OCI-LY1 (cell line): ENCODE measurements around the gene CLDN15.
A peak's percentile ranks its signal among the peaks of the same experiment; 100 is the strongest.
"Not testable (repeated sequence)": the region's sequence is repeated elsewhere in the genome, so short reads cannot be mapped to it uniquely, and the experiment has no call there.

Experiments
- H2AFZ ChIP-seq: fragments of 200-600 bp; sonication (generic), shearing (Covaris generic); 2 replicates; pipeline ENCODE4 v1.6.0; 2014; ENCODE audit warnings: antibody characterized with exemption, mild to moderate bottlenecking, low read length
- H3F3A ChIP-seq: fragments of 200-600 bp; sonication (generic), shearing (Covaris generic); 2 replicates; pipeline ENCODE4 v1.6.0; 2014; ENCODE audit warnings: mild to moderate bottlenecking, antibody characterized with exemption, low read length, moderate library complexity; ENCODE audit not compliant: insufficient read depth
- H3K27ac ChIP-seq: fragments of 200-600 bp; sonication (generic); 2 replicates; pipeline ENCODE4 v1.5.1; 2014; ENCODE audit warnings: low read length, mixed run types, mild to moderate bottlenecking, low read depth; ENCODE audit not compliant: poor library complexity, severe bottlenecking
- H3K27me3 ChIP-seq: fragments of 200-600 bp; sonication (generic); 2 replicates; pipeline ENCODE4 v1.6.0; 2014; ENCODE audit warnings: antibody characterized with exemption, mild to moderate bottlenecking, low read length, moderate library complexity; ENCODE audit not compliant: insufficient read depth
- H3K36me3 ChIP-seq: fragments of 200-600 bp; sonication (generic); 2 replicates; pipeline ENCODE4 v1.6.1; 2014; ENCODE audit warnings: mild to moderate bottlenecking, antibody characterized with exemption, low read length, moderate library complexity, mixed read lengths; ENCODE audit not compliant: insufficient read depth
- H3K4me1 ChIP-seq: fragments of 200-600 bp; sonication (generic); 2 replicates; pipeline ENCODE4 v1.5.1; 2014; ENCODE audit warnings: mild to moderate bottlenecking, low read length, moderate library complexity; ENCODE audit not compliant: insufficient read depth, severe bottlenecking
- H3K4me2 ChIP-seq: fragments of 200-600 bp; sonication (generic), shearing (Covaris generic); 2 replicates; pipeline ENCODE4 v1.6.1; 2014; ENCODE audit warnings: low read length
- H3K4me3 ChIP-seq: fragments of 200-600 bp; sonication (generic); 2 replicates; pipeline ENCODE4 v1.5.1; 2014; ENCODE audit warnings: low read length, low read depth, mild to moderate bottlenecking, mixed read lengths; ENCODE audit not compliant: poor library complexity, severe bottlenecking
- H3K79me2 ChIP-seq: fragments of 200-600 bp; shearing (Covaris generic); 2 replicates; pipeline ENCODE4 v1.6.1; 2016; ENCODE audit warnings: mixed run types, low read length, mixed read lengths; ENCODE audit not compliant: insufficient read depth
- H3K9ac ChIP-seq: fragments of 200-600 bp; sonication (generic), shearing (Covaris generic); 2 replicates; pipeline ENCODE4 v1.6.1; 2014; ENCODE audit warnings: mild to moderate bottlenecking, low read length, mixed read lengths
- H3K9me2 ChIP-seq: fragments of 200-600 bp; sonication (generic), shearing (Covaris generic); 2 replicates; pipeline ENCODE4 v1.6.1; 2014; ENCODE audit warnings: low read depth, mild to moderate bottlenecking, low read length, mixed read lengths
- H3K9me3 ChIP-seq: fragments of 200-600 bp; shearing (Covaris generic); 2 replicates; pipeline ENCODE4 v1.6.1; 2014; ENCODE audit warnings: low read length, mixed read lengths
- H4K20me1 ChIP-seq: fragments of 200-600 bp; sonication (generic), shearing (Covaris generic); 2 replicates; pipeline ENCODE4 v1.6.0; 2016; ENCODE audit warnings: mild to moderate bottlenecking, low read length; ENCODE audit not compliant: insufficient read depth
- EZH2 ChIP-seq: fragments of 200-600 bp; sonication (generic), shearing (Covaris generic); IDR thresholded peaks from 2 replicates; pipeline ENCODE4 v1.8.0; 2017; ENCODE audit warnings: borderline replicate concordance, mixed run types, mild to moderate bottlenecking, antibody characterized with exemption, low read length, moderate library complexity, mixed read lengths
- TF ChIP-seq, protein P1 (sequence below): fragments of 200-600 bp; sonication (generic), shearing (Covaris generic); IDR thresholded peaks from 2 replicates; pipeline ENCODE4 v1.5.1; 2017; ENCODE audit warnings: mild to moderate bottlenecking, antibody characterized with exemption, low read length, moderate library complexity, mixed read lengths

The CLDN15 gene

DNA sequence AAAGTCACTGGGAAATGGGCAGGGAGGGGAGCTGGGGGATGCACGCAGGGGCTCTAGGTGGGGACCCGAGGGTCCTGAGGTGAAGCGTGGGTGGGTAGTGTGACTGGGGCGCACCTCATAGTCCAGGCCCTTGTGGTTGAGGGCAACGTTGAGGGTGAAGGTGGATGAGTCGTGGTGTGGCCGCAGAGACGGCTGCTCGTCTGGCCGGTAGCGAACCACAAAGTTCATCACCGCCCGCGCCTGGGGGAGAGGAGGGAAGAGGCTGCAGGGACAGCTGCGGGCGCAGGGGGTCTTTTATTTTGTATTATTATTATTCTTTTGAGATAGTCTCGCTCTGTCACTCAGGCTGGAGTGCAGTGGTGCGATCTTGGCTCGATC is 30.9 kb downstream of the CLDN15 start:
- Histone ChIP-seq H3K79me2 (no peaks in the 10 kb centered on the region), H2AFZ (no peak overlapping the region), H3K27me3 (no peaks in the 10 kb centered on the region; the same call in 1 of the 2 replicates), H3K9me2 (no peaks in the 10 kb centered on the region), H3K9me3 (no peaks in the 10 kb centered on the region), H3K9ac (no peak overlapping the region), H4K20me1 (no peaks in the 10 kb centered on the region), H3F3A (no peaks in the 10 kb centered on the region), H3K4me2 (no peak overlapping the region), H3K4me1 (peaks cover 10% of the 10 kb centered on the region), H3K27ac (no peak overlapping the region), H3K4me3 (no peak overlapping the region), H3K36me3 (no peaks in the 10 kb centered on the region)
- TF ChIP-seq EZH2 = no peak

DNA sequence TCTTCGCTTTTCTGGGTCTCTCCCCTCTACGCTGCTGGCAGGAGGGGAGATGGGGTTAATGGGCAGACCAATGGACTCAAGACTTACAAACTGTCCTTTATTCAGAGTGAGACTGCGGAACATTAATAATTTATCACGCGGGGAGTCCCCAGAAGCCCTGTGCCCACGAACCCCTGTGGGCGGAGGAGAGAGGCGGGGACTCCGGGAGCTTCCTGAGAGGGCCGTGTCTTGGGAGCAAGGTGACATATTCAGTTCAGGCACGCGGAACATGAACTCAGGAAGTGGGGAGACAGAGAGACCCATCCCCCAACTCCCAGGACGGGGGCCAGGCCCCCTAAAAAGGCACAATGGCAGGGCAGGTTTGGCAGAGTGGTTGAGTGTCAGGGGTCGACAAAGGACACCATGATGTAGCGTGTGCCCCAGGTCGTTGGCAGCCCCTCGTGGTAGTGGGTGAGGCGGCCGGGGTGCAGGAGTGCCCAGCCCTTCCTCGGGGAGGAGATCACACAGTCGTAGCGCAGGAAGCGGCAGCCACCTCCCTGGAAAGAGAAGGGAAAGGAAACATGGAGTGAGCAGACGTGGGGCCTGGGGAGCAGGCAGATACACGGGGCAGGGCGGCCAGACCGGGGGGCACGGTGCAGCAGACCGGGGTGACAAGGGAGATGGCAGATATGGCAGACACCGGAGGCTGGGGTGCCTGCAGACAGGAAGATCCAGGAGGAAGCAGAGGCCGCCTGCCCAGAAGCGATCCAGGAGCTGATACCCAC is 31.5 kb downstream of the CLDN15 start:
- Histone ChIP-seq H3K36me3 (no peaks in the 10 kb centered on the region), H2AFZ (no peak overlapping the region), H3K9me3 (no peaks in the 10 kb centered on the region), H3K4me2 (no peak overlapping the region), H3K9ac (no peak overlapping the region), H3K4me1 (peaks cover 10% of the 10 kb centered on the region), H3K79me2 (no peaks in the 10 kb centered on the region), H4K20me1 (no peaks in the 10 kb centered on the region), H3K27me3 (no peaks in the 10 kb centered on the region; the same call in 1 of the 2 replicates), H3F3A (no peaks in the 10 kb centered on the region), H3K27ac (no peak overlapping the region), H3K9me2 (no peaks in the 10 kb centered on the region), H3K4me3 (no peak overlapping the region)
- TF ChIP-seq EZH2 = no peak
- TF ChIP-seq, protein P1, sequence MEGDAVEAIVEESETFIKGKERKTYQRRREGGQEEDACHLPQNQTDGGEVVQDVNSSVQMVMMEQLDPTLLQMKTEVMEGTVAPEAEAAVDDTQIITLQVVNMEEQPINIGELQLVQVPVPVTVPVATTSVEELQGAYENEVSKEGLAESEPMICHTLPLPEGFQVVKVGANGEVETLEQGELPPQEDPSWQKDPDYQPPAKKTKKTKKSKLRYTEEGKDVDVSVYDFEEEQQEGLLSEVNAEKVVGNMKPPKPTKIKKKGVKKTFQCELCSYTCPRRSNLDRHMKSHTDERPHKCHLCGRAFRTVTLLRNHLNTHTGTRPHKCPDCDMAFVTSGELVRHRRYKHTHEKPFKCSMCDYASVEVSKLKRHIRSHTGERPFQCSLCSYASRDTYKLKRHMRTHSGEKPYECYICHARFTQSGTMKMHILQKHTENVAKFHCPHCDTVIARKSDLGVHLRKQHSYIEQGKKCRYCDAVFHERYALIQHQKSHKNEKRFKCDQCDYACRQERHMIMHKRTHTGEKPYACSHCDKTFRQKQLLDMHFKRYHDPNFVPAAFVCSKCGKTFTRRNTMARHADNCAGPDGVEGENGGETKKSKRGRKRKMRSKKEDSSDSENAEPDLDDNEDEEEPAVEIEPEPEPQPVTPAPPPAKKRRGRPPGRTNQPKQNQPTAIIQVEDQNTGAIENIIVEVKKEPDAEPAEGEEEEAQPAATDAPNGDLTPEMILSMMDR = no peak

DNA sequence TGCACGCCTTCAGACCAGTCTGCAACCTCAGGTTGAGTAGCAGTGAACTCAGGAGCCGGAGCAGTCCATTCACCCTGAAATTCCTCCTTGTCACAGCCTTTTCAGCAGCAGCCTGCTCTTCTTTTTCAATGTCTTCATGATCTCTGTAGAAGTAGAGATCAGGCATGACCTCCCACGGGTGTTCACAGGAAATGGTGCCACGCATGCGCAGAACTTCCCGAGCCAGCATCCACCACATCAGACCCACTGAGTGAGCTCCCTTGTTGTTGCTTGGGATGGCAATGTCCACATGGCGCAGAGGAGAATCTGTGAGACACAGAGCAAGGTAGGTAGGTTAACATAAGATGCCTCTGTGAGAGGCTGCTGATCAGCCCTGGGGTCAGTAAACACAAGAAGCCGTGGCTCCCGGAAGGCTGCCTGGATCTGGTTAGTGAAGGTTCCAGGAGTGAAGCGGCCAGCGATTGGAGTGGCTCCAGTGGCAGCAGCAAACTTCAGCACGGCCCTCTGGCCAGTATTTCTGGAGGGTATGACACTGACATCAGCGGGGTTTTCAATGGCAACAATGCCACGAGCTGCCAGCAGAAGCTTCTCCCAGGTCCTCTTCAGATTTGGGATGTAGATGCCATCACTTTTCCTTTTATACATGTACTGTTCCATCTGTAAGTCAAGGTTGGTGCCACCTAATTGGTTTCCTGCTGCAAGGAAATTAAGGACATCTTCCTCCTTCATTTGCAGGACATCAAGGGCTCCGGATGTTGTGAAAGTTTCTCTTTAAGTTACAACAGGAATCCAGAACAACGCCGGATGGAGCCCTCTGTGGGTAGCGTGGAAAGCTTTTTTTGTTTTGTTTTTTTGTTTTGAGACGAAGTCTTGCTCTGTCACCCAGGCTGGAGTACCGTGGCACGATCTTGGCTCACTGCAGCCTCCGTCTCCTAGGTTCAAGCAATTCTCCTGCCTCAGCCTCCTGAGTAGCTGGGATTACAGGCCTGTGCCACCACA is 33.6 kb downstream of the CLDN15 start:
- not testable (repeated sequence) for H2AFZ ChIP-seq, H3K9me3 ChIP-seq, H3K27me3 ChIP-seq, H3K27ac ChIP-seq, H3K9ac ChIP-seq, H4K20me1 ChIP-seq, H3K79me2 ChIP-seq, H3F3A ChIP-seq, H3K36me3 ChIP-seq, H3K9me2 ChIP-seq
- Histone ChIP-seq H3K4me1 (peaks cover 10% of the 10 kb centered on the region), H3K4me3 (peak overlapping the region; percentile 18), H3K4me2 (peak overlapping the region; percentile 5; the same call in 1 of the 2 replicates)

DNA sequence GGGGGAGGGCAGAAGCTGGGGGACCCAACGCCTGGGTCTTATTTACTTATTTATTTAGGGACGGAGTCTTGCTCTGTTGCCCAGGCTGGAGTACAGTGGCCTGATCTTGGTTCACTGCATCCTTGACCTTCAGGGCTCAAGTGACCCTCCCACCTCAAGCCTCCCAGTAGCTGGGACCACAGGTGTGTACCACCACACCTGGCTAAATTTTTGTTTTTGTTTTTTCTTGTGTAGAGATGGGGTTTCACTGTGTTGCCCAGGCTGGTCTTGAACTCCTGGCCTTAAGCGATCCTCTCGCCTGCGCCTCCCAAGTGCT is 35.0 kb downstream of the CLDN15 start:
- H3K79me2 ChIP-seq = no peaks in the 10 kb centered on the region
- H3F3A ChIP-seq = no peaks in the 10 kb centered on the region
- no peak overlapping the region for H3K4me2 ChIP-seq
- no peak overlapping the region for H3K4me3 ChIP-seq
- no peaks in the 10 kb centered on the region for H3K36me3 ChIP-seq
- H3K27ac ChIP-seq = no peak overlapping the region
- TF ChIP-seq, protein P1 = no peak
- TF ChIP-seq EZH2 = no peak
- H3K9me3 ChIP-seq = no peaks in the 10 kb centered on the region
- H2AFZ ChIP-seq = no peak overlapping the region
- H3K27me3 ChIP-seq = no peaks in the 10 kb centered on the region; the same call in 1 of the 2 replicates
- H3K9ac ChIP-seq = no peak overlapping the region
- no peaks in the 10 kb centered on the region for H3K9me2 ChIP-seq
- no peaks in the 10 kb centered on the region for H4K20me1 ChIP-seq
- H3K4me1 ChIP-seq = peaks cover 10% of the 10 kb centered on the region
